NCI-H1694 (cell line): Measurements from ENCODE around the gene ENPEP.

ENCODE experiments used
- DNase-seq: peaks from one replicate; lab custom pipeline; 2025; lab: John Stamatoyannopoulos, UW

Gene ENPEP

GRCh38 chr4:110602061-110602460 lies 126.1 kb downstream of the ENPEP start:
- DNase-seq: no peak

DNA sequence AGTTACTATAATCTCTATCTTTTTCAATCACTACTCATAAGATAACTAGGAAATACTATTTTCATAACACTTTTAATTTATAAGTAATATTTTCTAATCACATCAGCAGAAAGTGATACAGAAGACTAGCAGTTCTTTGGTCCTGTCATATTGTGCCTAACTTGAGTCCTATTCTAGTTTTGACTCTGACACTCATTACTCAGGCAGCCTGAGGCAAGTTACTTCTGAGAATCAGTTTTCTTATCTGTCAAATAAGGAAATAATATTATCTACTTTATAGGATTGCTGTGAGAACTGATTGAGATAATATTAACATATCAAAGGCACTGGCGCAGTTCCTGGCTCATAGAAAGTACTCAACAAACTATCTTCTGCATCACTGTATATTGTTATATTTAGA lies 129.1 kb downstream of the ENPEP start:
- DNase-seq: no peak

DNA sequence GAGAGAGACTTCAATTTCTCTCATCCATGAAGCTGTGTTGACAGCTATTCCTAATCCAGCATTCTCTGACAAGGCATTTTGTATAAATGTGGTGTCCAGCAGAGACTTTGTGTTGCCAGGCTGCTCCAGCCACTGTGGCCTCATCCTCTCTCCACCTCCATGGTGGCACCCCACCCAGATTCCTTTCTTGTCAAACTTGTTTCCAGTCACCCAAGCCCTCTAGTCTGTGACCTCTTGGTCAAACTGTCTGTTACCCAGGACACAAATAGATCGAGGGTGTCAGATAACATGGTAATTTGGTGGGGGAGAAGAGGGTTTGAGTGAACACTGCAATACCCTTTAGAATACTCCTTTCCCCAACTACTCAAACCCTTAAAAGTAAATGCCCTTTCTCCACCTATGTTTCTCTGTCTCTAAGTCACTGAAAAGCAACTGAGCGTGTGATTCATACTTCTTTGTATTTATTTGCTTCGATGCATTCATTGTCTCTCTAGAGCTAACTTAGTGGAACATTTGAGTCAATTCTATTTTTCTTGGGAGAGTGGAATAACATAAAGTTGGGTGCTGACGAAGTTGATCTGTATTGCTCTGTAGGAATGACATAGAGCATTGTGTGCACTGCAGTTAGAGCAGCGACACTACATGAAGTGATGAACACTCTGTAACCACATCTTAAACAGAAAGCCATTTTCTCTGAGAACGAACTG lies 133.2 kb downstream of the ENPEP start:
- DNase-seq: no peak

DNA sequence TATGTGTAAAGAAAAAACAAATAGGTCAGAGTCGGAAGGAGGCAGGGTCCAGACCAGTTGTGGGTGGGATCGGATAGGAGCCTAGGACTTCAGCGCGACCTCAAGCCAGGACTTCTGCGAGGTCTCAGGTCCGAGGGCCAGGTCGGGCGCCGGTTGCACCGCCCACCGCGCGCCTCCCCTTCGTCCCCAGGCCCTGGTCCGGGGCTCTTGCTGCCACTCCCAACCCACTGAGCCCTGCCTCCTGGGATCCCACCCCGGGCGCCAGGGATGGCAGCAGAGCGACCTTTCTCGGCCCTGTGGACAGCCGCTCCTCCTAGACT lies 134.6 kb downstream of the ENPEP start:
- no peak for DNase-seq

GRCh38 chr4:110610940-110611831 lies 135.2 kb downstream of the ENPEP start:
- DNase-seq: no peak

- DNase-seq: no peak
These were observed 136.1 kb downstream of the ENPEP start for GRCh38 chr4:110611968-110612447.

DNA sequence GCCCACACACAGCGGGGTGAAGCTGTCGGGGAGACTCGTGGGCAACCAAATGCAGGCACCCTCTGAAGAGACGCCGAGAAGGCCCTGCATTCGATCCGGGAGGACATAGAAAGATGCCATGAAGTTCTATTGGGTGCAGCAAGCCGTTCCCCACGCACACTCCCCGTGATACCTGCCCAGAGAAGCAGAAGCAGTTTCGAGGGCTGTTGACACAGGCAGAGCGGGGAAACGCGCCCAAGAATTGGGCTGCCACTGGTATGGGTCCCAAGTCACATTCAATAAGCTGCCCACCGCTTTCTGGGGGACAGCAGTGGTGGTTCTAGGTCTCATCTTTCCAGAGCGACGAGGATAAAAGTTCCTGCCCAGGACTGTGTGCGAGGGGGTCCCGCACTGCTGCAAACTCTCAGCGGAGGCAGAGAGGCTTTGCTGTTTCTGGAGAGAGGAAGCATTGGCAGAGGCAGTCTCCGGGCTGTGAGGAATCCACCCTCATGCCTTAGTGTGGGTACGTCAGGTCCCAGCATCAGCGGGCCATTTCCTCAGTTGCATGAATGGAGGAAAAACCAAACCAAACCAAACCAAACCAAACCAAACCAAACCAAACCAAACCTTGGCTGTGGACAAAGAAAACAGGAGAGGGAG lies 136.8 kb downstream of the ENPEP start:
- no peak for DNase-seq

GRCh38 chr4:110613745-110614144 lies 137.8 kb downstream of the ENPEP start:
- no peak for DNase-seq

GRCh38 chr4:110614173-110614963 lies 138.4 kb downstream of the ENPEP start:
- no peak for DNase-seq
